Activated CD8-positive, alpha-beta memory T cell treated with anti-CD3 and anti-CD28 coated beads, Interleukin-2, amount 50 U/mL, for 1 hour (primary cell): Measurements from ENCODE around the gene AIG1.
"Not testable (repeated sequence)": the region's sequence is repeated elsewhere in the genome, so short reads cannot be mapped to it uniquely, and the experiment has no call there.

ENCODE experiments used
- DNase-seq: peaks from one replicate; pipeline ENCODE4 v3.0.0-alpha.2; 2020; ENCODE audit errors: extremely low read depth

AIG1 gene

GRCh38 chr6:143055891-143056290, 4.8 kb upstream of the AIG1 start:
- no peak for DNase-seq

GRCh38 chr6:143058987-143059386, 1.7 kb upstream of the AIG1 start:
- no peak for DNase-seq

- DNase-seq: peak; percentile 5
These were observed 881 bp upstream of the AIG1 start for GRCh38 chr6:143059663-143060353.

GRCh38 chr6:143060354-143060805, 309 bp upstream of the AIG1 start:
- peak; percentile 54 for DNase-seq

- DNase-seq: no peak
These were observed 1.1 kb downstream of the AIG1 start for GRCh38 chr6:143061597-143062385.

GRCh38 chr6:143062551-143062950, 1.9 kb downstream of the AIG1 start:
- DNase-seq: no peak

- DNase-seq: no peak
These were observed 2.9 kb downstream of the AIG1 start for GRCh38 chr6:143063631-143064030.

- DNase-seq: no peak
These were observed 3.6 kb downstream of the AIG1 start for GRCh38 chr6:143064271-143064670.

GRCh38 chr6:143064951-143065683, 4.4 kb downstream of the AIG1 start:
- DNase-seq: no peak

- DNase-seq: no peak
These were observed 7.3 kb downstream of the AIG1 start for GRCh38 chr6:143068001-143068400.

- DNase-seq: no peak
These were observed 13.4 kb downstream of the AIG1 start for GRCh38 chr6:143074101-143074500.

- no peak for DNase-seq
These were observed 14.1 kb downstream of the AIG1 start for GRCh38 chr6:143074670-143075318.

- no peak for DNase-seq
These were observed 18.0 kb downstream of the AIG1 start for GRCh38 chr6:143078468-143079324.

GRCh38 chr6:143079325-143079640, 18.6 kb downstream of the AIG1 start:
- no peak for DNase-seq

GRCh38 chr6:143082274-143082673, 21.6 kb downstream of the AIG1 start:
- not testable (repeated sequence) for DNase-seq

- DNase-seq: not testable (repeated sequence)
These were observed 23.3 kb downstream of the AIG1 start for GRCh38 chr6:143084019-143084418.

GRCh38 chr6:143087335-143087734, 26.6 kb downstream of the AIG1 start:
- not testable (repeated sequence) for DNase-seq

GRCh38 chr6:143087856-143088255, 27.2 kb downstream of the AIG1 start:
- no peak for DNase-seq

- no peak for DNase-seq
These were observed 29.8 kb downstream of the AIG1 start for GRCh38 chr6:143090314-143091044.

- no peak for DNase-seq
These were observed 32.1 kb downstream of the AIG1 start for GRCh38 chr6:143092768-143093167.
